ENCODE data around the gene ANGPTL5.

- TF ChIP-seq ZNF561 (CRISPR knock-in tag; conservative IDR thresholded peaks at IDR 0.05) (no peak), ZFP36 (IDR thresholded peaks at IDR 0.05; ENCODE audit: low read depth, low read length, partially characterized antibody) (no peak), MAFK (IDR thresholded peaks at IDR 0.05; ENCODE audit: low read length) (no peak), SREBF2 (CRISPR knock-in tag; IDR thresholded peaks at IDR 0.05) (no peak), GATA2 (CRISPR knock-in tag; IDR thresholded peaks at IDR 0.05) (no peak), BRF1 (IDR thresholded peaks at IDR 0.05; ENCODE audit: borderline replicate concordance, extremely low read depth, insufficient read length) (no peak), ZFPM2 (CRISPR knock-in tag; IDR thresholded peaks at IDR 0.05) (no peak), ZNF24 (IDR thresholded peaks at IDR 0.05) (no peak), MTA2 (IDR thresholded peaks at IDR 0.05; ENCODE audit: low read depth) (no peak)
Measured at GRCh38 chr11:101940901-101941520, 24.7 kb upstream of the ANGPTL5 start.
